Measurements from ENCODE around the gene RAF1. TPM values are rescaled to one million over a fixed set of nuclear protein-coding genes. Genes with fewer than 3 reads are reported as not detected.
"Not testable (repeated sequence)": the region's sequence is repeated elsewhere in the genome, so short reads cannot be mapped to it uniquely, and the experiment has no call there.

RAF1 gene
- total RNA-seq, 1 donor from 2014 or later, result 91.0 TPM

GRCh38 chr3:12695112-12695511 lies 31.2 kb upstream of the RAF1 start:
- Mint-ChIP-seq H3K27ac (no peak overlapping the region), H3K4me1 (ENCODE audit: low read depth) (no peaks in the 10 kb centered on the region), H3K36me3 (ENCODE audit: low read depth) (no peaks in the 10 kb centered on the region), H3K27me3 (ENCODE audit: insufficient read depth) (peaks cover 2% of the 10 kb centered on the region), H3K9me3 (no peaks in the 10 kb centered on the region), H3K4me3 (no peak overlapping the region)
- intact Hi-C loops (cut with micrococcal nuclease), result no loop called here
- no peak for DNase-seq (ENCODE audit: low spot score)

DNA sequence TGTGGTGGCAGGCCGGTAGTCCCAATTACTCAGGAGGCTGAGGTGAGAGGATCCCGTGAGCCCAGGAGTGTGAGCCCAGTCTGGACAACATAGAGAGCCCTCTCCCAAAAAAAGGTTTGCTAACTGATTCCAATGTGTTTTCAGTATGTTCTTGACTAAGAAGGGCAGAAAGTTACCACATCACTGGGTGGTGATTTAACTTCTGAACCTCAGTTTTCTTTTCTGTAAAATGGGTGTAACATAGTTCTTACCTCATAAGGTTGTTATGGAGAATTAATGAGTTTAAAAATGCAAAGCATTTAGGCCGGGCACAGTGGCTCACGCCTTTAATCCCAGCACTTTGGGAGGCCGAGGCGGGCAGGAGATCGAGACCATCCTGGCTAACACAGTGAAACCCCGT lies 28.5 kb upstream of the RAF1 start:
- Mint-ChIP-seq H3K4me1 (ENCODE audit: low read depth) (no peaks in the 10 kb centered on the region), H3K27me3 (ENCODE audit: insufficient read depth) (peaks cover 8% of the 10 kb centered on the region), H3K27ac (no peak overlapping the region), H3K4me3 (no peak overlapping the region), H3K36me3 (ENCODE audit: low read depth) (no peaks in the 10 kb centered on the region), H3K9me3 (no peaks in the 10 kb centered on the region)
- intact Hi-C loops (cut with micrococcal nuclease), result no loop called here
- no peak for DNase-seq (ENCODE audit: low spot score)

GRCh38 chr3:12689997-12690711 lies 26.2 kb upstream of the RAF1 start:
- intact Hi-C loops (cut with micrococcal nuclease), result no loop called here
- Mint-ChIP-seq H3K4me3 (no peak overlapping the region), H3K27ac (no peak overlapping the region), H3K4me1 (ENCODE audit: low read depth) (no peaks in the 10 kb centered on the region), H3K36me3 (ENCODE audit: low read depth) (no peaks in the 10 kb centered on the region), H3K27me3 (ENCODE audit: insufficient read depth) (peaks cover 8% of the 10 kb centered on the region), H3K9me3 (no peaks in the 10 kb centered on the region)
- DNase-seq (ENCODE audit: low spot score), result no peak

- H3K36me3 Mint-ChIP-seq (ENCODE audit: low read depth), result no peaks in the 10 kb centered on the region
- no peak for DNase-seq (ENCODE audit: low spot score)
- no peaks in the 10 kb centered on the region for H3K9me3 Mint-ChIP-seq
- no peaks in the 10 kb centered on the region for H3K4me1 Mint-ChIP-seq (ENCODE audit: low read depth)
- no peak overlapping the region for H3K4me3 Mint-ChIP-seq
- peaks cover 6% of the 10 kb centered on the region for H3K27me3 Mint-ChIP-seq (ENCODE audit: insufficient read depth)
- intact Hi-C loops (cut with micrococcal nuclease), result no loop called here
- H3K27ac Mint-ChIP-seq, result no peak overlapping the region
These were observed 24.0 kb upstream of the RAF1 start for GRCh38 chr3:12687948-12688347.

DNA sequence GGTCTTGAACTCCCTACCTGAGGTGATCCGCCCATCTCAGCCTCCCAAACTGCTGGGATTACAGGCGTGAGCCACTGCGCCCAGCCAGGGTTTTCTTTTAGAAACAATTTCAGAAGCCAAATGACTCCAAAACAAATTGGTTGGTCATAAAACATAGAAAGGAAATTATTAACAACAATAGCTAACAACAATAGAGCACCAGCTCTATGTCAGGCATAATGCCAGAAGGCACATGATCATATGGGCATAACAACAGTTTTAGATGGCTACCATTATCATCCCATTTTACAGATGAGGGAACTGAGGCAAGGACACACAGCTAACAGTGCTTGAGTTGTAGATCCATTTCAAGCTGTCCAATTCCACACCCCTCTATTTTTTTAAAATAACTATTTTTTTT lies 22.2 kb upstream of the RAF1 start:
- Mint-ChIP-seq H3K27ac (no peak overlapping the region), H3K4me1 (ENCODE audit: low read depth) (no peaks in the 10 kb centered on the region), H3K4me3 (no peak overlapping the region), H3K27me3 (ENCODE audit: insufficient read depth) (peaks cover 6% of the 10 kb centered on the region), H3K9me3 (no peaks in the 10 kb centered on the region), H3K36me3 (ENCODE audit: low read depth) (no peaks in the 10 kb centered on the region)
- intact Hi-C loops (cut with micrococcal nuclease), result no loop called here
- no peak for DNase-seq (ENCODE audit: low spot score)

DNA sequence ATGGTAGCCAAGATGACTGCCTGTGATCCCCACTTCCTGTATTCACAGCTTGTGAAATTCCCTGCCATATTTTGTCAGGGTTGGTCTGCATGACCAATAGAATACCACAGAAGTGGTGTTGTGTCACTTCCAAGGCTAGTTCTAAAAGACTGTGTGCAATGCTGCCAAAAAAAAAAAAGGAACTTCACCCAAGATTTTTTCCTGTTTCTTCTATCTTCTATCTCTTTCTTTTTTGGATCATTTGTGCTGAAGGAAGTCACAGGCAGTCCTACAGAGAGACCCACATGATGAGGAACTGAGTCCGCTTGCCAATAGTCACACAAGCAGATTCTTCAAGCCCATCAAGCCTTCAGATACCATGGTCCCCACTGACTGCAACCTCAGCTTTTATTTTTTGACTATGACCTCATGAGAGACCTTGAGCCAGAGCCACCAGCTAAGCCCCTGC lies 18.1 kb upstream of the RAF1 start:
- H3K9me3 Mint-ChIP-seq, result no peaks in the 10 kb centered on the region

GRCh38 chr3:12681089-12681942 lies 17.4 kb upstream of the RAF1 start:
- intact Hi-C loops (cut with micrococcal nuclease), result no loop called here
- H3K27ac Mint-ChIP-seq, result no peak overlapping the region

More for the DNA sequence above, 18.1 kb upstream of the RAF1 start:
- no peaks in the 10 kb centered on the region for H3K36me3 Mint-ChIP-seq (ENCODE audit: low read depth)
- H3K4me3 Mint-ChIP-seq, result no peak overlapping the region
- DNase-seq (ENCODE audit: low spot score), result no peak
- intact Hi-C loops (cut with micrococcal nuclease), result no loop called here
- H3K27me3 Mint-ChIP-seq (ENCODE audit: insufficient read depth), result no peaks in the 10 kb centered on the region
- no peaks in the 10 kb centered on the region for H3K4me1 Mint-ChIP-seq (ENCODE audit: low read depth)
- no peak overlapping the region for H3K27ac Mint-ChIP-seq

GRCh38 chr3:12679468-12679867 lies 15.6 kb upstream of the RAF1 start:
- H3K27ac Mint-ChIP-seq, result no peak overlapping the region
- no peaks in the 10 kb centered on the region for H3K36me3 Mint-ChIP-seq (ENCODE audit: low read depth)
- no peaks in the 10 kb centered on the region for H3K4me1 Mint-ChIP-seq (ENCODE audit: low read depth)
- intact Hi-C loops (cut with micrococcal nuclease), result no loop called here
- H3K27me3 Mint-ChIP-seq (ENCODE audit: insufficient read depth), result peaks cover 3% of the 10 kb centered on the region
- H3K4me3 Mint-ChIP-seq, result no peak overlapping the region
- DNase-seq (ENCODE audit: low spot score), result no peak
- no peaks in the 10 kb centered on the region for H3K9me3 Mint-ChIP-seq

More at GRCh38 chr3:12681089-12681942, 17.4 kb upstream of the RAF1 start:
- no peaks in the 10 kb centered on the region for H3K36me3 Mint-ChIP-seq (ENCODE audit: low read depth)
- no peaks in the 10 kb centered on the region for H3K4me1 Mint-ChIP-seq (ENCODE audit: low read depth)
- no peaks in the 10 kb centered on the region for H3K9me3 Mint-ChIP-seq
- H3K27me3 Mint-ChIP-seq (ENCODE audit: insufficient read depth), result no peaks in the 10 kb centered on the region
- H3K4me3 Mint-ChIP-seq, result no peak overlapping the region
- no peak for DNase-seq (ENCODE audit: low spot score)

DNA sequence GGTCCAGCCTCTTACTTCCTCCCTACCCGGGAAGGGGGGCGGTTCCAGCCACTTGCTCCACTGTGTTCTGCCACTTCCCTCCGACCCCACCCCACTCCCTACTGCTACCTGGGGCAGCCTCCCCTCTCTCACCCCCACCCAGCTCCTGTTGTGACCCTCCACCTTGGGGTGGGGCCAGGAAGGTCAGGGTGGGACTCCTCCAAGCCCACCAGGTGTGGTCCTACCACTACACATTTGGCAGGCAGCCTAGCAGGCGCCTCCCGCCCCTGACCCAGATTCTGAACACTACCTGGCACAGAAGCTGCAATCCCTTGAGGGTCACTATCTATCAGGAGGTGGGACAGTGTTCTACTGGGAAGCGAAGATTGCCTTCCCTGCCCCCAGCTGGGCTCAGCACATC lies 13.7 kb upstream of the RAF1 start:
- no peaks in the 10 kb centered on the region for H3K9me3 Mint-ChIP-seq
- H3K27me3 Mint-ChIP-seq (ENCODE audit: insufficient read depth), result peaks cover 3% of the 10 kb centered on the region
- intact Hi-C loops (cut with micrococcal nuclease), result no loop called here
- no peaks in the 10 kb centered on the region for H3K4me1 Mint-ChIP-seq (ENCODE audit: low read depth)
- no peak for DNase-seq (ENCODE audit: low spot score)
- H3K4me3 Mint-ChIP-seq, result no peak overlapping the region
- H3K27ac Mint-ChIP-seq, result no peak overlapping the region
- no peaks in the 10 kb centered on the region for H3K36me3 Mint-ChIP-seq (ENCODE audit: low read depth)

GRCh38 chr3:12675115-12675810 lies 11.3 kb upstream of the RAF1 start:
- H3K4me1 Mint-ChIP-seq (ENCODE audit: low read depth), result no peaks in the 10 kb centered on the region
- no peaks in the 10 kb centered on the region for H3K36me3 Mint-ChIP-seq (ENCODE audit: low read depth)
- no peak overlapping the region for H3K4me3 Mint-ChIP-seq
- intact Hi-C loops (cut with micrococcal nuclease), result no loop called here
- DNase-seq (ENCODE audit: low spot score), result no peak
- H3K27ac Mint-ChIP-seq, result no peak overlapping the region
- H3K27me3 Mint-ChIP-seq (ENCODE audit: insufficient read depth), result peaks cover 5% of the 10 kb centered on the region
- H3K9me3 Mint-ChIP-seq, result no peaks in the 10 kb centered on the region

DNA sequence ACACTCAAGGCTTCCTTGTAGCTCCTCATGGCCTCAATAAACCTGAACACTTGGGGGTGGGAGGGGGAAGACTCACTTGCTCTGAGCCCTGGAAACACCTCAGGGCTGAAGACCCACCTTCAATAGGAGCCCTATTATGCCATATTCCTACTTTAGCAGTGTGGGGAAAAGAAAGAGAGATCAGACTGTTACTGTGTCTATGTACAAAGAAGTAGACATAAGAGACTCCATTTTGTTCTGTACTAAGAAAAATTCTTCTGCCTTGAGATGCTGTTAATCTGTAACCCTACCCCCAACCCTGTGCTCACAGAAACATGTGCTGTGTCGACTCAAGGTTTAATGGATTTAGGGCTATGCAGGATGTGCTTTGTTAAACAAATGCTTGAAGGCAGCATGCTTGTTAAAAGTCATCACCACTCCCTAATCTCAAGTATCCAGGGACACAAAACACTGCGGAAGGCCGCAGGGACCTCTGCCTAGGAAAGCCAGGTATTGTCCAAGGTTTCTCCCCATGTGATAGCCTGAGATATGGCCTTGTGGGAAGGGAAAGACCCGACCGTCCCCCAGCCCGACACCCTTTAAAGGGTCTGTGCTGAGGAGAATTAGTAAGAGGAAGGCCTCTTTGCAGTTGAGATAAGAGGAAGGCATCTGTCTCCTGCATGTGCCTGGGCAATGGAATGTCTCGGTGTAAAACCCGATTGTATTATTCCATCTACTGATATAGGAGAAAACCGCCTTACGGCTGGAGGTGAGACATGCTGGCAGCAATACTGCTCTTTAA lies 10.2 kb upstream of the RAF1 start:
- H3K27ac Mint-ChIP-seq; H3K4me1 Mint-ChIP-seq (ENCODE audit: low read depth); H3K36me3 Mint-ChIP-seq (ENCODE audit: low read depth); DNase-seq (ENCODE audit: low spot score); H3K4me3 Mint-ChIP-seq; H3K9me3 Mint-ChIP-seq; intact Hi-C loops (cut with micrococcal nuclease); H3K27me3 Mint-ChIP-seq (ENCODE audit: insufficient read depth): not testable (repeated sequence)

DNA sequence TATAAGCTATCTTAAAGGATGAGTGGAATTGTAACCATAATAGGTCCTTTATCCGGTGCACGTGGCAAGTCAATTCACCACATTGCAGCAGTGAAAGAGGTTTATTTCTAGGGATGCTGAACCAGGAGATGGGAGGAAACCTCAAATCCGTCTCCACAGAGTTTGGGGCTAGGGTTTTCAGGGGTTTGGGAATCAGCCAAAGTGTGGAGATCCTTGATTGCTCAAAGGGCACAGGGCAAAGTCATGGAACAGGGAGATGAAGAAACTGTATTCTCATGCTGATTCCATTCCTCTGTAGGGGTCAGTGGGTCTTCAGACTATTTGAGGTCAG lies 7.2 kb upstream of the RAF1 start:
- Mint-ChIP-seq H3K4me1 (ENCODE audit: low read depth) (no peaks in the 10 kb centered on the region), H3K36me3 (ENCODE audit: low read depth) (no peaks in the 10 kb centered on the region), H3K27ac (no peak overlapping the region), H3K4me3 (no peak overlapping the region), H3K27me3 (ENCODE audit: insufficient read depth) (peaks cover 8% of the 10 kb centered on the region), H3K9me3 (no peaks in the 10 kb centered on the region)
- DNase-seq (ENCODE audit: low spot score), result no peak
- intact Hi-C loops (cut with micrococcal nuclease), result no loop called here

Data from activated T-helper 1 cell treated with anti-CD3 and anti-CD28 coated beads, Interleukin-12 subunit alpha, Interleukin-12 subunit beta, Interleukin-2, Interleukin-4 antibody, amounts not matched to agents 30 ng/mL and 10 ng/mL and 1 ng/mL, durations not matched to agents 14 hours and 24 hours and 36 hours (primary cell).